GM04504 (cell line): ENCODE measurements around the gene PDE6B.
"Not testable (repeated sequence)": the region's sequence is repeated elsewhere in the genome, so short reads cannot be mapped to it uniquely, and the experiment has no call there.

Experiments used
- DNase-seq: peaks from one replicate; pipeline ENCODE4 v3.0.0-alpha.2; 2012; ENCODE audit warnings: low read depth

PDE6B gene

DNA sequence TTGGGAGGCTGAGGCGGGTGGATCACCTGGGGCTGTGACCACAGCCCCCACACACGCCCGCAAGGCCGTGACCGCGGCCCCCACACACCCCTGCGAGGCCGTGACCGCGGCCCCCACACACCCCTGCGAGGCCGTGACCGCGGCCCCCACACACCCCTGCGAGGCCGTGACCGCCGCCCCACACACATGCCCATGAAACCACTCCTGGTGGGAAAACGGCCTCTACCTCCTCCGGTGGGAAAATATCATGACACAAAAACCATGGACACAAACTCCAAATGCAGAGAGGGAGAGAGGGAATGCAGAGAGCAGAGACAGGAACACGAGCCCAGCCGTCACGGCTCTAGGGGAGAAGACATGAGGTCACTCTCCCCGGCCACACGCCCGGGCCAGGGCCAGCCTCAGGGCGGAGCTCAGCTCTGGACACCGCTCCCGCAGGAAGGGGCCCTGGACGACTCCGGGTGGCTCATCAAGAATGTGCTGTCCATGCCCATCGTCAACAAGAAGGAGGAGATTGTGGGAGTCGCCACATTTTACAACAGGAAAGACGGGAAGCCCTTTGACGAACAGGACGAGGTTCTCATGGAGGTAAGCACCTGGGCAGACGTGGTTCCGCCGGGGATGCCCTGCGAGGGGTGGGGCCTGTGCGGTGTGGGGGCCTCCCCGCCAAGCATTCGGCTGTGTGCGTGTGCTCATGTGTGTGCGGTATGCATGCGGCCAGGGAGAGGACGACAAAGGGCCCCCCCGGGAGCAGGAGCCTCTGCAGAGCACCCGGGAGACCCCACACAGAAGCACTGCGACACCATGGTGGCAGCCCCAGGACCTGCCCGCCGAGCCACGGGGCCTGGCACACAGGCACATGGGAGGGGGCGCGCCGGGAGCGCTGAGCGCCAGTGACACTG, 31.3 kb downstream of the PDE6B start:
- no peak for DNase-seq

- DNase-seq: no peak
Observed at GRCh38 chr4:657338-657833, 32.0 kb downstream of the PDE6B start.

DNA sequence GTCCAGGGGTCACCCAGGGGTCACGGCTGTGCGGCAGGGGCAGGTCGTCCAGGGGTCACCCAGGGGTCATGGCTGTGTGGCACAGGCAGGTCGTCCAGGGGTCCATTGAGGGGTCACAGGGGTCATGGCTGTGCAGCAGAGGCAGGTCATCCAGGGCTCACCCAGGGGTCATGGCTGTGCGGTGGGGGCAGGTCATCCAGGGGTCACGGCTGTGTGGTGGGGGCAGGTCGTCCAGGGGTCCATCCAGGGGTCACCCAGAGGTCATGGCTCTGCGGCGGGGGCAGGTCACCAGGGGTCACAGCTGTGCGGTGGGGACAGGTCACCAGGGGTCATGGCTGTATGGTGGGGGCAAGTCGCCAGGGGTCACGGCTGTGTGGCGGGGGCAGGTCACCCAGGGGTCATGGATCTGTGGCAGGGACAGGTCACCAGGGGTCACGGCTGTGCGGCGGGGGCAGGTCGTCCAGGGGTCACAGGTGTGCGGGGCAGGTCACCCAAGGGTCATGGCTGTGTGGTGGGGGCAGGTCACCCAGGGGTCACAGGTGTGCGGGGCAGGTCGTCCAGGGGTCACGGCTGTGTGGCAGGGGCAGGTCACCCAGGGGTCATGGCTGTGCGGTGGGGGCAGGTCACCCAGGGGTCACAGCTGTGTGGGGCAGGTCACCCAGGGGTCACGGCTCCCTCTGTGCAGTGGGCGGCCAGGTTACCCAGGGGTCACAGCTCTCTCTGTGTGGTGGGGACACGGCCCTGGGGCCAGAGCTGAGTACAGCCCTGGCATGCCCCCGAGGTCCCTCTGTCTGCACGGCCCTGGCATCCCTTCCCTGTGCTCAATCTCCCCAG, 32.7 kb downstream of the PDE6B start:
- DNase-seq: no peak

- DNase-seq: no peak
Observed at GRCh38 chr4:658681-659667, 33.6 kb downstream of the PDE6B start.

DNA sequence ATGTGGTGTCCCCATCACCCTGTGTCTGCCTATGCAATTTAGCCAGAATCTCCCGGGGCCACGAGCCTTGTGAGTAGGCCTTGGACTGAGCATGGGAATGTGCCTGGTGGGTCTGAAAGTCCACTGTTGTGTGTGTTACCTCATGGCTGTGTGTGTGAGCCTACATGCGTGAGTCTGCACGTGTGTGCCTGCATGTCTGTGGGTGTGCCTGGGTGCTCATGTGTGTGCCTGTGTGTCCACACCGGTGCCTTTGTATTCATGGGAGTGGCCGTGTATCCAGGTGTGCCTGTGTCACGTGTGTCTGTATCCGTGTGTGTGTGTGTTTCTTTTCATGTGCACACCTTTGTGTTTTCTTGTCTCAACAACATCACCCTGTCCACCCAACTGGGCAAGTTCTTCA, 34.5 kb downstream of the PDE6B start:
- no peak for DNase-seq

GRCh38 chr4:660401-660800, 35.0 kb downstream of the PDE6B start:
- DNase-seq: no peak

DNA sequence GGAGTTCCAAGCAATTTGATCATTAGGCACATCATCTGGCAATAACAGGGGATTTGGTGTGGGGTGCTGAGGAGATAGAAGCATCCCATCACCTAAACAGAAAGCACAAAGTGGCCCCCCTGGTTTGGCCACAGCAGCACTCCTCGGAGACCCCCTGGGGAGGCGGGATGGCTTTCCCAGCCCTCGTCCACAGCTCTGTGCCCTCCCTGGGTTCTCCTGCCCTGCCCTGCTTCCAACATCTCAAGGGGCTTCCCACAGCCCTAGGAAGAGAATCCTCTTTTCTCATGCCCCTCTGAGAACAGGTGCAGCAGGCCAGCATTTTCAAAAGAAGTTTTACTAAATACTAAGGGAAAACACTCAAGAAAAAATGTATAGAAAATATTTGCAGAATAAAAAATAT, 35.9 kb downstream of the PDE6B start:
- no peak for DNase-seq

- no peak for DNase-seq
Observed at GRCh38 chr4:661881-662761, 36.7 kb downstream of the PDE6B start.

- DNase-seq: no peak
Observed at GRCh38 chr4:663046-663437, 37.7 kb downstream of the PDE6B start.

DNA sequence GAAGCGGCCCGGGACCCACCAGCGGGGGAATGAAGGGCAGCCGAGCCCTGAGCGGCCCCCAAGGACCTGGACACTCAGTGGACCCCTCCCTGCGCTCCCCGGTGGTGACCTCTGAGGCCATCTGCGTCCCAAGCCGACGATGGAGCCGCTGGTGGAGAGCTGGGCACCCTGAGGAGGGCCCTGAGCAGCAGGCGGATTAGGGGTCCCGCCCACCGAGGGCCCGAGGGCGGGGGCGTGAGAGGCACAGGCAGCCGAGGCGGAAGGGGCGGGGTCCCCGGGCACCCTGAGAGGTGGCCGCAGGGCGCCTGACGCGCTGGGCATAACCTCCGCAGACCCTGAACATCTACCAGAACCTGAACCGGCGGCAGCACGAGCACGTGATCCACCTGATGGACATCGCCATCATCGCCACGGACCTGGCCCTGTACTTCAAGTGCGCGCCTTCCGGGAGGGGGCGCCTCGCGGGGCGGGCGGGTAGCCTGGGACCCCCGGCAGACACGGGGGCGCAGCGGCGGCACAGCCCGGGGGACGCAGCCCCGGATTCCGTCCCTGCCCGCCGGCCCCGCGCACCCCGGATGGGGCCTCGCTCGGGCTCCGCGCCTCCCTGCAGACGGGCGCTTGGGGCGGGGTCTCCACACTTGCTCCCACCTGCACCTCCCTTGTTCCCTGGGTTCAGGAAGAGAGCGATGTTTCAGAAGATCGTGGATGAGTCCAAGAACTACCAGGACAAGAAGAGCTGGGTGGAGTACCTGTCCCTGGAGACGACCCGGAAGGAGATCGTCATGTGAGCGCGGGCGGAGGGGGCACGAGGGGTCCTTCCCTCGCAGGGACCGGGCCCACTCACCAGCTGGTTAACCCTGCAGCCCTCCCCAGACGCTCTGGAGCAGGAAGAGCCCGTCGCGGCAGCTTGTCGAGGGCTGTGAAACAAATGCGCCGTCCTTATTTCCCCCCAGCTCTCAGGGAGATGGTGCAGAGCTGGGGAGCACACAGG, 38.4 kb downstream of the PDE6B start:
- no peak for DNase-seq

- no peak for DNase-seq
Observed at GRCh38 chr4:664713-665231, 39.4 kb downstream of the PDE6B start.

GRCh38 chr4:665381-665750, 40.0 kb downstream of the PDE6B start:
- DNase-seq: no peak

- DNase-seq: no peak
Observed at GRCh38 chr4:665751-666435, 40.5 kb downstream of the PDE6B start.

- DNase-seq: no peak
Observed at GRCh38 chr4:666436-666810, 41.0 kb downstream of the PDE6B start.

DNA sequence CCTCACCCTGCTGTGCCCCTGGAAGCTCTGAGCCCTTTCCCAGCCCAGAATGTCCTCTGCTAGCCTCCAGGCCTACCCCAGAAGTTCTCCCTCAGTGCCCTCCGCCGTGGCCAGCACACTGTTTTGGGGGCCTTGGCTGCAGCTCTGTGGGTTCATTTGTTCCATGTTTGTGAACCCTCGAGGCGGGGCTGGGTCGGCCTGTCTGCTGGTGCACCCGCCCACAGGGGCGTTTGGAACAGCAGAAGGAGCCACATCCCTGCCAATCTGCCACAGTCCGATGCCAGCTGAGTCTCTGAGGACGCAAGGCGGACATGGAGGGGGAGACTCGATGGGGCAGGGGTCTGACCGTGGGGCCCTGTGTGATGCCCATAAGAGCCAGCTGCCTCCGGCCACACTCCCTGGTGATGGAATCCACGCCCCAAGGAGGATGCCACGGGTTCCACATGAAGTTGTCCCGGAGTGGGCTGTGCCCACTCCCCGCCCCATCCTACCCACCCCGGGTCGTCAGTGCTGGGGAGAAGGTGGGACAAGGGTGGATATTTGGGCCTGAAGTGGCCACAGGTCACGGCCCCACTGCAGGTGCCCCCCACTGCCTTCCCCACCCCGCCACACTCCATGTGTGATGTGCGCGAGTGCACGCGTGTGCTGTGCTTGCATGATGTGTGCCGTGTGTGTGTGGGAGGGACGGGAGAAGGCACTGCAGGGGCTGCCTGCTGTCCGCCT, 41.6 kb downstream of the PDE6B start:
- no peak for DNase-seq

DNA sequence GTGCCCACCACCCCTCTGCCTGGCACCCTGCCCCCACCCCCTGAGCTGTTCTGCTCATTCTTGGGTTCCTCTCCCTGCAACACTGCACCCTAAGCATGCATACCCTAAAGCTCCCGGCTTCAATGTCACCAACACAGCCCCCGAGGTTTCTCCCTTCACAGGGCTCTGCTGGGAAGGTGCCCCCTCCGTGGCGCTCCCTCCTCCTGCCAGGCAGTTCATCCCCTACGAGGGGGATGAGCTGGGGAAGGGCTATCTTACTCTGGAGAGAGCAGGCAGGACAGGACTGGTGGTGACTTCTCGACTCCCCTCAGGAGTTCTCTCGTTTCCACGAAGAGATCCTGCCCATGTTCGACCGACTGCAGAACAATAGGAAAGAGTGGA, 42.2 kb downstream of the PDE6B start:
- DNase-seq: no peak

DNA sequence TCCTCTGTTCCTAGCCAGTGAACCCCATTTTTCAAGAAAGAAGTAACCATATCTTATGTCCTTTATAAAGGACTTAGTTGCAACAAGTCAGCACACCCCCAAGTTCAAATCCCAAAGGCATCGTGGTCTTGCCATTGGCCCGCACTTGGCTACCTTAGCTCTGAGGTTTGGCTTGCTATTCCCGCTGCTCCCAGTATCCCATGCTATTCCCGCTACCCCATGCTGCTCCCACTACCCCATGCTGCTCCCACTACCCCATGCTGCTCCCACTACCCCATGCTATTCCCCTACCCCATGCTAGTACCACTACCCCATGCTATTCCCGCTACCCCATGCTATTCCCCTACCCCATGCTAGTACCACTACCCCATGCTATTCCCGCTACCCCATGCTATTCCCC, 42.8 kb downstream of the PDE6B start:
- not testable (repeated sequence) for DNase-seq
